HCT116 (cell line): ENCODE measurements around the gene SETD3. TPM values are rescaled to one million over a fixed set of nuclear protein-coding genes. Genes with fewer than 3 reads are reported as not detected.

Experiments used
- ATAC-seq: fragments of 200-7000 bp; cut with Tn5 transposase; 2 replicates; pipeline ENCODE4 v1.9.1; 2020; ENCODE audit warnings: mild to moderate bottlenecking, moderate library complexity
- BruUV-seq: library from RNA; stranded (reverse); fragments of 400-500 nt; replicated peaks from 2 replicates; lab custom pipeline; 2021; lab: Mats Ljungman, UMichigan
- CTCF ChIA-PET: fragments of 300-600 bp; sonication (Branson Sonifier 250); formaldehyde crosslinking; loops from one replicate; lab custom pipeline; 2021; ENCODE audit warnings: antibody characterized with exemption; lab: Charles Lee
- POLR2A ChIA-PET: fragments of 300-600, 350-600 bp; sonication (Branson Sonifier 250); formaldehyde crosslinking; loops from one replicate; lab custom pipeline; 2021; ENCODE audit warnings: antibody characterized with exemption; lab: Charles Lee
- RAD21 ChIA-PET, 2 experiments: fragments of 300-600 bp; sonication (Branson Sonifier 250); formaldehyde crosslinking; loops; one replicate each; lab custom pipeline; 2023; ENCODE audit warnings: low total read pairs in 2 of 2; ENCODE audit not compliant: uncharacterized antibody in 2 of 2, unreplicated experiment in 2 of 2, low non-redundant PET in 1 of 2; lab: Charles Lee
- DNase-seq: peaks from one replicate; pipeline ENCODE4 v3.0.0-alpha.2; 2010; ENCODE audit warnings: low read depth, low spot score
- H2AFZ ChIP-seq: fragments of 200-600 bp; shearing (Covaris generic), sonication (generic); 2 replicates; pipeline ENCODE4 v1.6.1; 2017; ENCODE audit warnings: low read depth, mixed run types, mixed read lengths, antibody characterized with exemption, low read length; ENCODE audit not compliant: poor library complexity, severe bottlenecking
- H3K27ac ChIP-seq: 2 replicates; pipeline ENCODE4 v1.5.1; 2012; ENCODE audit warnings: low read depth, low read length
- H3K27me3 ChIP-seq: fragments of 200-600 bp; sonication (generic); 2 replicates; pipeline ENCODE4 v1.6.1; 2016; ENCODE audit warnings: mixed run types, low read length, mixed read lengths; ENCODE audit not compliant: insufficient read depth
- H3K36me3 ChIP-seq, 2 experiments: fragments of 200-500 bp in 1 of 2; fragments of 200-600 bp in 1 of 2; sonication (Bioruptor generic) in 1 of 2; sonication (generic) in 1 of 2; 2 replicates each; pipeline versions ENCODE4 v1.5.1 to v1.6.1; 2014 to 2016; ENCODE audit warnings: low read length in 2 of 2, inconsistent platforms in 1 of 2, mixed read lengths in 1 of 2, mixed run types in 1 of 2; ENCODE audit not compliant: insufficient read depth in 2 of 2, control insufficient read depth in 1 of 2
- H3K4me1 ChIP-seq, 2 experiments: fragments of 200-600 bp in 1 of 2; sonication (generic) in 1 of 2; 2 replicates each; pipeline versions ENCODE4 v1.5.1 to v1.6.1; 2012 to 2017; ENCODE audit warnings: low read length in 2 of 2, inconsistent platforms in 1 of 2, mild to moderate bottlenecking in 1 of 2, mixed read lengths in 1 of 2, mixed run types in 1 of 2, moderate library complexity in 1 of 2; ENCODE audit not compliant: insufficient read depth in 2 of 2, control insufficient read depth in 1 of 2
- H3K4me2 ChIP-seq: fragments of 200-600 bp; sonication (generic); 2 replicates; pipeline ENCODE4 v1.6.1; 2017; ENCODE audit warnings: mixed run types, low read length, mixed read lengths
- H3K4me3 ChIP-seq, 2 experiments: fragments of 200-600 bp in 1 of 2; sonication (generic) in 1 of 2; replicated peaks in 1 of 2; 2 replicates each; pipeline ENCODE4 v1.5.1; 2011 to 2016; ENCODE audit warnings: low read length in 2 of 2, control low read depth in 1 of 2, low read depth in 1 of 2, mild to moderate bottlenecking in 1 of 2, mixed read lengths in 1 of 2, mixed run types in 1 of 2
- H3K79me2 ChIP-seq: fragments of 200-600 bp; sonication (generic); 2 replicates; pipeline ENCODE4 v1.6.1; 2017; ENCODE audit warnings: mild to moderate bottlenecking, mixed run types, low read length, moderate library complexity, mixed read lengths; ENCODE audit not compliant: insufficient read depth
- H3K9ac ChIP-seq: fragments of 200-600 bp; sonication (generic); 2 replicates; pipeline ENCODE4 v1.6.1; 2016; ENCODE audit warnings: low read length, mixed read lengths
- H3K9me2 ChIP-seq: fragments of 200-600 bp; sonication (generic), shearing (Covaris generic); 2 replicates; pipeline ENCODE4 v1.6.1; 2017; ENCODE audit warnings: mixed run types, mild to moderate bottlenecking, moderate library complexity; ENCODE audit not compliant: insufficient read depth
- H3K9me3 ChIP-seq, 2 experiments: fragments of 200-500 bp in 1 of 2; fragments of 200-600 bp in 1 of 2; sonication (Bioruptor generic) in 1 of 2; sonication (generic) in 1 of 2; 2 replicates each; pipeline ENCODE4 v1.6.1; 2014 to 2017; ENCODE audit warnings: low read length in 2 of 2, mixed read lengths in 2 of 2, inconsistent platforms in 1 of 2, low read depth in 1 of 2, mild to moderate bottlenecking in 1 of 2, mixed run types in 1 of 2, moderate library complexity in 1 of 2; ENCODE audit not compliant: control insufficient read depth in 1 of 2, insufficient read depth in 1 of 2
- H4K20me1 ChIP-seq: fragments of 200-600 bp; sonication (generic), shearing (Covaris generic); 2 replicates; pipeline ENCODE4 v1.6.1; 2017; ENCODE audit warnings: mixed run types, mild to moderate bottlenecking, moderate library complexity; ENCODE audit not compliant: insufficient read depth
- CBX3 ChIP-seq: IDR thresholded peaks from 2 replicates; pipeline ENCODE4 v1.6.1; 2012; ENCODE audit warnings: low read depth
- EGR1 ChIP-seq: IDR thresholded peaks from 2 replicates; pipeline ENCODE4 v1.6.1; 2012; ENCODE audit warnings: low read depth
- ELF1 ChIP-seq: IDR thresholded peaks from 2 replicates; pipeline ENCODE4 v1.6.1; 2012; ENCODE audit warnings: low read depth, borderline replicate concordance
- JUND ChIP-seq: IDR thresholded peaks from 2 replicates; pipeline ENCODE4 v1.6.1; 2012
- POLR2A ChIP-seq: IDR thresholded peaks from 2 replicates; pipeline ENCODE4 v1.7.0; 2011; ENCODE audit warnings: borderline replicate concordance; ENCODE audit not compliant: insufficient read depth, insufficient read length; ENCODE audit errors: extremely low read depth
- POLR2AphosphoS5 ChIP-seq: IDR thresholded peaks from 2 replicates; pipeline ENCODE4 v1.6.1; 2011; ENCODE audit warnings: mild to moderate bottlenecking, low read depth, low read length, moderate library complexity
- RAD21 ChIP-seq: IDR thresholded peaks from 2 replicates; pipeline ENCODE4 v1.6.1; 2012; ENCODE audit warnings: low read depth, mild to moderate bottlenecking
- SIN3A ChIP-seq: IDR thresholded peaks from 2 replicates; pipeline ENCODE4 v1.6.1; 2012; ENCODE audit warnings: low read depth
- SP1 ChIP-seq: IDR thresholded peaks from 2 replicates; pipeline ENCODE4 v1.6.1; 2012; ENCODE audit warnings: low read depth
- YY1 ChIP-seq: IDR thresholded peaks from 2 replicates; pipeline ENCODE4 v1.6.1; 2011; ENCODE audit warnings: low read length, low read depth, moderate library complexity, mild to moderate bottlenecking; ENCODE audit not compliant: insufficient replicate concordance; ENCODE audit errors: extremely low read depth
- ZFX ChIP-seq: fragments of 450-650 bp; IDR thresholded peaks from 2 replicates; pipeline ENCODE4 v1.6.1; 2017
- ZNF274 ChIP-seq: fragments of 200-500 bp; sonication (Bioruptor generic); IDR thresholded peaks from 2 replicates; pipeline ENCODE4 v1.6.1; 2014; ENCODE audit warnings: mild to moderate bottlenecking, low read depth, low read length, inconsistent platforms
- intact Hi-C: fragments of 100-400 bp; cut with micrococcal nuclease; formaldehyde crosslinking; loops from 2 replicates; pipeline ENCODE4 v1.10.0; 2022
- total RNA-seq: library from RNA; stranded (reverse); gene quantifications from one replicate; pipeline ENCODE4 v1.2.1, GENCODE V29; 2021; ENCODE audit not compliant: unreplicated experiment
- TF ChIP-seq, protein P1 (sequence below): IDR thresholded peaks from 2 replicates; pipeline ENCODE4 v1.6.1; 2011; ENCODE audit warnings: mild to moderate bottlenecking, low read length, moderate library complexity; ENCODE audit not compliant: insufficient replicate concordance; ENCODE audit errors: extremely low read depth
- TF ChIP-seq, protein P2 (sequence below): IDR thresholded peaks from 2 replicates; pipeline ENCODE4 v1.6.1; 2012; ENCODE audit warnings: low read depth
- TF ChIP-seq, protein P3 (sequence below), 3 experiments: fragments of 200-600 bp in 1 of 3; sonication (generic) in 1 of 3; IDR thresholded peaks in 2 of 3; conservative IDR thresholded peaks in 1 of 3; 2 replicates each; pipeline ENCODE4 v1.5.1; 2012 to 2017; ENCODE audit warnings: low read depth in 2 of 3, low read length in 2 of 3, antibody characterized with exemption in 1 of 3, borderline replicate concordance in 1 of 3, control low read depth in 1 of 3, mild to moderate bottlenecking in 1 of 3, mixed read lengths in 1 of 3, mixed run types in 1 of 3, moderate library complexity in 1 of 3; ENCODE audit not compliant: insufficient read depth in 1 of 3
- TF ChIP-seq, protein P4 (sequence below): IDR thresholded peaks from 2 replicates; pipeline ENCODE4 v1.6.1; 2012
- TF ChIP-seq, protein P5 (sequence below): IDR thresholded peaks from 2 replicates; pipeline ENCODE4 v1.6.1; 2012

Gene SETD3
- total RNA-seq, 1 experiment from 2014 or later: 46.6 TPM

DNA sequence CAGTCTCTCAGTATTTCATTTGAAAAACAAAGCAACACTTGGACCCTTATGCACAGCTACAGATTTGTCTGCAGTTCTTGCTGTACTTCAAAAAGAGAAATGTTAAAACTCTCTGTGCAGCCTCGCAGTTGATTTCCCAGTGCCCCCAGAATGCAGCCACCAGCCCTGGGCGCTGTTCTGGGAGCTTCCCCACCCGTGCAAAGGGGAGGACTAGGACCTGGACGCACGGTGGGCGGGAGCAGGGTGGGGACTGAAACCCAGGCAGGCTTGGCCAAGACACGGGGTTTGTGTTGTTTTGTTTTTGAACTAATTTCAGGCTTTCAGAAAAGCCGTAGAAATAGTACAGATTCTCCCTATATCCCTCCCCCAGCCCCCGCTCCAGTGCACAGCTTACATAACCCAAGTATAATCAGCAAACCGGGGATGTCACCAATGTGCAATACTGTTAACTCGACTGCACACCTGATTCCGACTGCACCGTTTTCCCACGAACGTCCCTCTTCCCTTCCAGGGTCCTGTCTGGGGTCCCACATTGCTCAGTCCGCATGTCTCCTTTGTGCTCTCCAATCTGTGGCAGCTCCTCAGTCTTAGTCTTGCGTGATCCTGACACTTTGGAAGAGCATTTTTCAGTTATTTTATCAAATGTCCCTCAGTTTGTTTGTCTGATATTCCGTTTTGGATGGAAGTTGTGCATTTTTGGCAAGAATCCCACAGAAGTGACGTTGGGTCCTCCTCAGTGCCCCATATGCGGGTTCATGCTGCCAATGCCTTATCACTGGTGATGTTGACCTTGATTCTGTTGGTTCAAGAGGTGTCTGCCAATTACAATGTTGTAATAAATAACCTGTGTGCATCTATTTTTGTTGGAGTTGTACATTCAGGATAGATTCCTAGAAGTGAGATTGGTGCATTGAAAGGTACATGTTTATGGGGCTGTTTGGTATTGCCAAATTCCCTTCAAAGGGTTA, 95.9 kb downstream of the SETD3 start:
- H3K4me3 ChIP-seq: no peak overlapping the region
- H2AFZ ChIP-seq: no peak overlapping the region
- H4K20me1 ChIP-seq: no peaks in the 10 kb centered on the region
- no peaks in the 10 kb centered on the region for H3K9me3 ChIP-seq
- H3K79me2 ChIP-seq: no peaks in the 10 kb centered on the region
- ChIA-PET CTCF (no interaction called here), RAD21 (no interaction called here), POLR2A (no interaction called here)
- intact Hi-C loops: no loop called here
- no peak overlapping the region for H3K9ac ChIP-seq
- no peak overlapping the region for H3K4me2 ChIP-seq
- H3K27ac ChIP-seq: no peak overlapping the region
- H3K27me3 ChIP-seq: 0 out of 2 replicates have a peak, but pooled peaks cover 3% of the 10 kb centered on the region
- H3K36me3 ChIP-seq: no peaks in the 10 kb centered on the region
- TF ChIP-seq ELF1 (no peak), POLR2AphosphoS5 (no peak), POLR2A (no peak), ZNF274 (no peak), YY1 (no peak), RAD21 (no peak), SP1 (no peak), ZFX (no peak), EGR1 (no peak), JUND (no peak), CBX3 (no peak), SIN3A (no peak)
- TF ChIP-seq, protein P1, sequence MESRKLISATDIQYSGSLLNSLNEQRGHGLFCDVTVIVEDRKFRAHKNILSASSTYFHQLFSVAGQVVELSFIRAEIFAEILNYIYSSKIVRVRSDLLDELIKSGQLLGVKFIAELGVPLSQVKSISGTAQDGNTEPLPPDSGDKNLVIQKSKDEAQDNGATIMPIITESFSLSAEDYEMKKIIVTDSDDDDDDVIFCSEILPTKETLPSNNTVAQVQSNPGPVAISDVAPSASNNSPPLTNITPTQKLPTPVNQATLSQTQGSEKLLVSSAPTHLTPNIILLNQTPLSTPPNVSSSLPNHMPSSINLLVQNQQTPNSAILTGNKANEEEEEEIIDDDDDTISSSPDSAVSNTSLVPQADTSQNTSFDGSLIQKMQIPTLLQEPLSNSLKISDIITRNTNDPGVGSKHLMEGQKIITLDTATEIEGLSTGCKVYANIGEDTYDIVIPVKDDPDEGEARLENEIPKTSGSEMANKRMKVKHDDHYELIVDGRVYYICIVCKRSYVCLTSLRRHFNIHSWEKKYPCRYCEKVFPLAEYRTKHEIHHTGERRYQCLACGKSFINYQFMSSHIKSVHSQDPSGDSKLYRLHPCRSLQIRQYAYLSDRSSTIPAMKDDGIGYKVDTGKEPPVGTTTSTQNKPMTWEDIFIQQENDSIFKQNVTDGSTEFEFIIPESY: no peak
- TF ChIP-seq, protein P2, sequence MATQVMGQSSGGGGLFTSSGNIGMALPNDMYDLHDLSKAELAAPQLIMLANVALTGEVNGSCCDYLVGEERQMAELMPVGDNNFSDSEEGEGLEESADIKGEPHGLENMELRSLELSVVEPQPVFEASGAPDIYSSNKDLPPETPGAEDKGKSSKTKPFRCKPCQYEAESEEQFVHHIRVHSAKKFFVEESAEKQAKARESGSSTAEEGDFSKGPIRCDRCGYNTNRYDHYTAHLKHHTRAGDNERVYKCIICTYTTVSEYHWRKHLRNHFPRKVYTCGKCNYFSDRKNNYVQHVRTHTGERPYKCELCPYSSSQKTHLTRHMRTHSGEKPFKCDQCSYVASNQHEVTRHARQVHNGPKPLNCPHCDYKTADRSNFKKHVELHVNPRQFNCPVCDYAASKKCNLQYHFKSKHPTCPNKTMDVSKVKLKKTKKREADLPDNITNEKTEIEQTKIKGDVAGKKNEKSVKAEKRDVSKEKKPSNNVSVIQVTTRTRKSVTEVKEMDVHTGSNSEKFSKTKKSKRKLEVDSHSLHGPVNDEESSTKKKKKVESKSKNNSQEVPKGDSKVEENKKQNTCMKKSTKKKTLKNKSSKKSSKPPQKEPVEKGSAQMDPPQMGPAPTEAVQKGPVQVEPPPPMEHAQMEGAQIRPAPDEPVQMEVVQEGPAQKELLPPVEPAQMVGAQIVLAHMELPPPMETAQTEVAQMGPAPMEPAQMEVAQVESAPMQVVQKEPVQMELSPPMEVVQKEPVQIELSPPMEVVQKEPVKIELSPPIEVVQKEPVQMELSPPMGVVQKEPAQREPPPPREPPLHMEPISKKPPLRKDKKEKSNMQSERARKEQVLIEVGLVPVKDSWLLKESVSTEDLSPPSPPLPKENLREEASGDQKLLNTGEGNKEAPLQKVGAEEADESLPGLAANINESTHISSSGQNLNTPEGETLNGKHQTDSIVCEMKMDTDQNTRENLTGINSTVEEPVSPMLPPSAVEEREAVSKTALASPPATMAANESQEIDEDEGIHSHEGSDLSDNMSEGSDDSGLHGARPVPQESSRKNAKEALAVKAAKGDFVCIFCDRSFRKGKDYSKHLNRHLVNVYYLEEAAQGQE: no peak
- TF ChIP-seq, protein P3, sequence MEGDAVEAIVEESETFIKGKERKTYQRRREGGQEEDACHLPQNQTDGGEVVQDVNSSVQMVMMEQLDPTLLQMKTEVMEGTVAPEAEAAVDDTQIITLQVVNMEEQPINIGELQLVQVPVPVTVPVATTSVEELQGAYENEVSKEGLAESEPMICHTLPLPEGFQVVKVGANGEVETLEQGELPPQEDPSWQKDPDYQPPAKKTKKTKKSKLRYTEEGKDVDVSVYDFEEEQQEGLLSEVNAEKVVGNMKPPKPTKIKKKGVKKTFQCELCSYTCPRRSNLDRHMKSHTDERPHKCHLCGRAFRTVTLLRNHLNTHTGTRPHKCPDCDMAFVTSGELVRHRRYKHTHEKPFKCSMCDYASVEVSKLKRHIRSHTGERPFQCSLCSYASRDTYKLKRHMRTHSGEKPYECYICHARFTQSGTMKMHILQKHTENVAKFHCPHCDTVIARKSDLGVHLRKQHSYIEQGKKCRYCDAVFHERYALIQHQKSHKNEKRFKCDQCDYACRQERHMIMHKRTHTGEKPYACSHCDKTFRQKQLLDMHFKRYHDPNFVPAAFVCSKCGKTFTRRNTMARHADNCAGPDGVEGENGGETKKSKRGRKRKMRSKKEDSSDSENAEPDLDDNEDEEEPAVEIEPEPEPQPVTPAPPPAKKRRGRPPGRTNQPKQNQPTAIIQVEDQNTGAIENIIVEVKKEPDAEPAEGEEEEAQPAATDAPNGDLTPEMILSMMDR (IDR thresholded peaks at IDR 0.05 in 2 of 3, conservative IDR thresholded peaks at IDR 0.05 in 1 of 3; ENCODE audit: borderline replicate concordance in 1 of 3, insufficient read depth in 1 of 3, low read depth in 2 of 3, low read length in 2 of 3): no peak
- TF ChIP-seq, protein P4, sequence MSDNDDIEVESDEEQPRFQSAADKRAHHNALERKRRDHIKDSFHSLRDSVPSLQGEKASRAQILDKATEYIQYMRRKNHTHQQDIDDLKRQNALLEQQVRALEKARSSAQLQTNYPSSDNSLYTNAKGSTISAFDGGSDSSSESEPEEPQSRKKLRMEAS: no peak
- TF ChIP-seq, protein P5, sequence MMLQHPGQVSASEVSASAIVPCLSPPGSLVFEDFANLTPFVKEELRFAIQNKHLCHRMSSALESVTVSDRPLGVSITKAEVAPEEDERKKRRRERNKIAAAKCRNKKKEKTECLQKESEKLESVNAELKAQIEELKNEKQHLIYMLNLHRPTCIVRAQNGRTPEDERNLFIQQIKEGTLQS: no peak
- H3K4me1 ChIP-seq: peaks cover 0 to 18% of the 10 kb centered on the region in 2 experiments; a peak in 1 of 4 replicates
- no peaks in the 10 kb centered on the region for H3K9me2 ChIP-seq
- BruUV-seq: no TSS peak
- ATAC-seq: no peak
- no peak for DNase-seq
